Stimulated activated CD8-positive, alpha-beta memory T cell treated with anti-CD3 and anti-CD28 coated beads, Interleukin-7, amount 100 ng/mL, for 48 hours (primary cell): ENCODE results near the gene PFDN2.

Source experiments
- DNase-seq, 2 donors: peaks; one replicate each; pipeline ENCODE4 v3.0.0-alpha.2; 2020; ENCODE audit warnings: low read depth in 1 of 2; ENCODE audit errors: extremely low read depth in 1 of 2

Gene PFDN2

GRCh38 chr1:161106431-161106830 lies 11.4 kb downstream of the PFDN2 start:
- DNase-seq = no peak

GRCh38 chr1:161100556-161100955 lies 17.3 kb downstream of the PFDN2 start:
- DNase-seq = no peak

- DNase-seq = no peak
Observed at GRCh38 chr1:161099090-161099802, 18.6 kb downstream of the PFDN2 start.

- peak; percentile 55 to 67 for DNase-seq
Observed at GRCh38 chr1:161098210-161099068, 19.4 kb downstream of the PFDN2 start, which contains the start of gene KLHDC9. KLHDC9 (plus strand) TSS chr1:161098361; CDS start chr1:161098536, 175 bp downstream.

DNA sequence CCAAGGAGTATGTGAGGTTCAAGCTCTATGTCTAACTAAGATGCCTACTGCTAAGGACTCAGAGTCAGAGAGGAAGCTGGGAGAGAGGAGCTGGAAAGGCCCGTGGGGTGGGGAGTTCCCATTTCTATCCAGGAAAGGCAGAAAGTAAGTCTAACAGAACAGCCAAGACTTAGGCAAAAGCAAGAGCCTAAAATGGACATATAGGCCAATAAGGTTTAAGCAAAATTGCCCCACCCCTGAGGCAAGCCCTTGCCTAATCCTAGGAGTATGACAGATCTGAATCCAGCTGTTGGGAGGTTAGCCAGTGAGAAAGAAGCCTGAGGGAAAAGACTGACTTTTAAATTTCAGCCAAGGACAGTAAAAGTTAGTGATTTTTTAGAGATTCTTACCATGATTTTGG lies 21.3 kb downstream of the PFDN2 start:
- DNase-seq = no peak

GRCh38 chr1:161096015-161096414 lies 21.8 kb downstream of the PFDN2 start:
- DNase-seq = no peak

DNA sequence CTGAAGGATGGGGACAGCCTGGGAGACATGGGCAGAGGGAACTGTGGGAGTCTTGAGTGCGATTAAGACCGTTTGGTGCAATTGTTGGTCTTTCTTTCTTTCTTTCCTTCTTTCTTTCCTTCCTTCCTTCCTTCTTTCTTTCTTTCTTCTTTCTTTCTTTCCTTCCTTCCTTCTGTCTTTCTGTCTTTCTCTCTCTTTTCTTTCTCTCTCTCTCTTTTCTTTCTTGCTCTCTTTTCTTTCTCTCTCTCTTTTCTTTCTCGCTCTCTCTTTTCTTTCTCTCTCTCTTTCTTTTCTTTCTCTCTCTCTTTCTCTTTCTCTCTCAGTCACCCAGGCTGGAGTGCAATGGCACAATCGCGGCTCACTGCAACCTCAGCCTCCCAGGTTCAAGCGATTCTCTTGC lies 22.6 kb downstream of the PFDN2 start:
- DNase-seq = no peak

DNA sequence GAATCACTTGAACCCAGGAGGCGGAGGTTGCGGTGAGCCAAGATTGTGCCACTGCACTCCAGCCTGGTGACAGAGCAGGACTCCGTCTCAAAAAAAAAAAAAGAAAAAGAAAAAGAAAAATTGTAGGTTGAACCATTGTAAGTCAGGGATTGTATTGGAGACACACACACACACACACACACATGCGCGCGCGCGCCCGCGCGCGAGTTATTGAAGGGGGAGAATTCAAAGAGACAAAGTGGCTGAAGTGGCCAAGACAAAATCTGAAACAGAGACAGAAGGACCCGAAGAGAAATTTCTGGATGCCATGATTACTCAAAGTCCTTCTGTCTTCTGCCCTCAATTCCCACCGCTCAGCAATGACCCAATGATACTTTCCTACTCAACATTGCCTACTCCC lies 23.4 kb downstream of the PFDN2 start:
- no peak for DNase-seq

- DNase-seq = peak in 1 of 2 donors; percentile 49
Observed at GRCh38 chr1:161092621-161093028, 25.2 kb downstream of the PFDN2 start.

GRCh38 chr1:161091796-161092507 lies 25.9 kb downstream of the PFDN2 start:
- no peak for DNase-seq

DNA sequence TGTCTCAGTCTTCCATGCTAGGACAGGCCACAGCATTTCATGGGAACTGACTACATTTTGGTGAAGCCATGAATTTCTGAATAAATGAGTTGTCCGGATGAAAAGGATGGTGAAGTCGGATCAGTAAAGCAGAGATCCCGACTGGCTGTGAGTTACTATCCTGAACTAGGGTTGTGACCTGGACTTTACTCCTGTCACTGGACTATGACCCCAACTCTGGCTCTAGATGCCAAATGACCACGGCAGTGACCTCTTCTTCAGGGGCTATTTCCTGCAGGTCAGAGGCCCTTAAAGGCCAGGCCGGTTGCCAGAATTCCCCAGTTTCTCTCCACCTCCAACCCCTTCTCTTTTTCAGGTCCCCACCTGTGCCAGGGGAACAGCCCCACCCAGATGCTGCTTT lies 26.7 kb downstream of the PFDN2 start:
- DNase-seq = no peak

DNA sequence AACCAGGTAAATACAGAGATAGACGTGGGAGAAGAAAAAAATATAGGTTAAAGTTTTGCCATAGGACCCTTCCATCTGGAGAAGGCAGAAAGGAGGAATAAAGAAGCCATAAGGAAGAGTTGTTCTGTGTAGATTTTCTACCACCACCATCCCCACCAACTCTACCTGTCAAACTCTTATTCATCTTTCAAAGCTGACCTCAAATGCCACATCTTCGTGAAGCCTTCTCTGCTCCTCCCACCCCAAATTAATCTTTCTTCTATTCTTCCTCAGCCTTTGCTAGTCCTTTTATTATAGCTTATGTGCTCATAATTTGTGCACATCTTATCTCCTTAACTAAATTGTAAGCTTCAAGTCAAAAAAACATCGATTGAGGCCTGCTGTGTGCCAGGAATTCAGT lies 27.2 kb downstream of the PFDN2 start:
- DNase-seq = no peak

- no peak for DNase-seq
Observed at GRCh38 chr1:161089938-161090337, 27.9 kb downstream of the PFDN2 start.

DNA sequence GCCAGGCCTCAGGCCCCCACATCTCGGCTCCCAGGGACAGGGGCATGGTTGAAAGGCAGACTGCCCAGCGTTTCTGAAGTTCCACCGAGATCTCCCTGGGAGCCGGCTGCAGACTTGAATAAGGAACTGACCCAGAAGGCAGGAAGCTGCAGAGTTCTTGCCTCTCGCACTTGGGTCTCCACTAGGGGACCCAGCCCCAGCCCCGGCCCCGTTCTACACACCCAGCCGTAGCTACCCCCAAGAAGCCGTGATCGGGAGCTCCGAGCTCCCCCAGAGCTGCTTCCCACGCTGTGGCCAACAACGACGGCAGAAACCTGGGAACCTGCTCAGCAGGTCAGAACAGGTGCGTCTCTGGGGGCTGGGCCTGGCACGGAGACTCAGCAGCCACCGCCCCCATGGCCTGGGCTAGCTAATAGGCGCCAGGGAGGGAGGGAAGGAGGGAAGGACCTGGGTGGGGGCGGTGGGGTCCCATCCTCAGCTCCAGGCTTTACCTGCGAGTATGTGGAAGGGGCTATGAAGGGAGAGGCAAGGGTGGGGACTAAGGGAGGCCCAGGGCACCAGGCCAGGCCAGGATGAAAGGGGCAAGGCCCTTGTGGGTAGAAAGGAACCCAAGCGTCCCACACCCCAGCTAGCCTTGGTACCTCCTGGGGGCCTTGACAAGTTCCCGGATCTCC lies 28.4 kb downstream of the PFDN2 start, which contains the start of gene NECTIN4:
NECTIN4 (minus strand) TSS at position 308 of the 674 bp plus-strand sequence; CDS start at position 46, 262 bp downstream.
- no peak for DNase-seq

DNA sequence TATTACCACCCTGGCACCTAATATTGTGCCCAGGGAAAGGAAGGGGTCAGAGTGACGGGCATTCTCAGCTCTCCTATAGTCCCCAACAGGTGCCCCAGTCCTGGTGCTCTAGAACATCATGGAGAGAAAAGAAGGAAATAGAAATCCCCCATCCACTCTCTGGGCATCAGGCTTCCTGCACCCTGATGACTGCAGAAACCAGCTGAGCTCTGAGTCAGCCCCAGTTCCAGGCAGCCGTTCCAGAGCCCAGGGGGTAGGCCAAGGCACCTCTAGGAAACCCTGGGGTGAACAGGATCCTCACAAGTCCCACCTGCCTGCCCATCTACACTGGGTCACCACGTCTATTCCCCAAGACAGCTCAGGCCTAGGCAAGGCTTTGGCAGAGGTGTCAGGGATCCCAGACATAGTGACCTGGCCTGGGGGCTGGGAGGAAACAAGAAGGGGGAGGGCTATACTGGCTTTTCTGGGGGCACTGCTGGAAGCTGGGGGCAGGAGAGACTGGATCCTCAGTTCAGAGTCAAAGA lies 29.2 kb downstream of the PFDN2 start:
- DNase-seq = no peak

- DNase-seq = no peak
Observed at GRCh38 chr1:161086457-161086856, 31.4 kb downstream of the PFDN2 start.

GRCh38 chr1:161085165-161085564 lies 32.7 kb downstream of the PFDN2 start:
- DNase-seq = no peak

GRCh38 chr1:161084597-161084988 lies 33.2 kb downstream of the PFDN2 start:
- no peak for DNase-seq

DNA sequence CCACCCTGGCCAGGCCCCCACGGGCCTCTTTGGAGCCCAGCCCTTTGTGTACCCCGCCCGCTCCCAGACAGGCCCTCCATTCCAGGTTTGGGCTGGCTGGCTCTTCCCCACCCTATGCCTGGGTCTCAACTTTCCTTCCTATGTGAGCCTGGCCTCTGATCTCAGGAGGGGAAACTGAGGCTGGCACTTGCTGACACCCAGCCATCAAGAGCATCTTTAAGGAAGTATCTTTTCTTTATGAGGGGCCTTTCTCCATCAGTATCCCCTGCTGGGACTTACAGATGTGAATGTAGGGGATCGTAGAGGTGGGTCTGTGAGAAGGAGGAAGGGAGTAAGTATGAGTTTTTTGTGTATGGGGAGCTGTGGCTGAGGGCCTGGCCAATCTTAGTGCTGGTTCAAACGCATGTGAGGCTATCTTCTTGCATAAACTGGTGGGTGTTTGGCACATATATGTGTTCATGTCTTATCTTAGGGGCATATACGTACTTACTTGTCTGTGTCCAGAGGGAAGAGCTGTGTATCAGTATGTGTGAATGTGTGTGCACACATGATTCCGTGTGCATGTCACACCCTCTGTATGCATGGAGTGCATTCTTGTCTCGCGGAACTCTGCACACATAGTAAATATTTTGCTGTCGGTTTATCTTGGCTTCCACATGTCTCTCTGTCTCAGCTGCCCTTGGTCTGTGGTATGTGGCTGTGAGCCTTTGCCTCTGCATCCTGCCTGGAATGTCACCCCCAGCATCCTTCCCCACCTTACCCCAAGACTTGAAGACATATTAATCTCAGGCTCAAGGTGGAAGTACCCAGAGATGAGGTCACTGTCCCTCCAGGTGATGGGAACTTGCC lies 33.9 kb downstream of the PFDN2 start:
- no peak for DNase-seq
